HEK293T (cell line): ENCODE measurements around the gene AP2S1.

ENCODE experiments used
- ARNT ChIP-seq: fragments of 450-650 bp; IDR thresholded peaks from 2 replicates; pipeline ENCODE4 v1.6.1; 2017; ENCODE audit warnings: mild to moderate bottlenecking
- BHLHE40 ChIP-seq: fragments of 450-650 bp; IDR thresholded peaks from 2 replicates; pipeline ENCODE4 v1.6.1; 2016; ENCODE audit warnings: mild to moderate bottlenecking, moderate library complexity, borderline replicate concordance
- CTBP1 ChIP-seq: fragments of 450-650 bp; IDR thresholded peaks from 2 replicates; pipeline ENCODE4 v1.6.1; 2016; ENCODE audit warnings: borderline replicate concordance
- ELF4 ChIP-seq: fragments of 450-650 bp; IDR thresholded peaks from 2 replicates; pipeline ENCODE4 v1.6.1; 2017; ENCODE audit warnings: antibody characterized with exemption
- FOXM1 ChIP-seq: fragments of 450-650 bp; IDR thresholded peaks from 2 replicates; pipeline ENCODE4 v1.6.1; 2017; ENCODE audit warnings: mild to moderate bottlenecking, borderline replicate concordance
- SP1 ChIP-seq: fragments of 450-650 bp; IDR thresholded peaks from 2 replicates; pipeline ENCODE4 v1.6.1; 2017

- TF ChIP-seq SP1 (no peak), ELF4 (no peak), FOXM1 (no peak), ARNT (no peak), CTBP1 (no peak), BHLHE40 (no peak)
Measured at GRCh38 chr19:46872967-46873366, 22.3 kb upstream of the AP2S1 start.
